ENCODE measurements around the gene AP2B1. TPM values are rescaled to one million over a fixed set of nuclear protein-coding genes. Genes with fewer than 3 reads are reported as not detected.

Gene AP2B1
- total RNA-seq, 1 donor from 2014 or later = 330 TPM

DNA sequence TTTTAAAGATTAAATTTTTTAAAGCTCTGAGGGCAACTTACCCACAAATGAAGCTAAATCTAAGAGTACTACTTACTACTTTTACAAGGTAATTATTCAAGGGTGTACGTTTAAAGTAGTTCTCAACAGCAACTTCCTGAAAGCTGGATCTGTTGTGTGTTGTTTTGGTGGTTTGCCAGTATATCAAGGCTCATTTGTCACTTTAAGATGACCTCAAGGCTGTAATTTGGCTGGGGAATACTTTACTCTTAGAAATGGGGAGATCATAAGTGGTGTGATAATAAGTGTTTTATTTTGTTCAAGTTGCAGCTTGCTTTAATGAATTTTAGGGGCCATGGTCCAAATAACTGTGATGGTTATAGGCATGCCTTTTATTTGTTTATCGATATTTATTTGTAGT, 30.4 kb downstream of the AP2B1 start:
- Mint-ChIP-seq H3K36me3 (ENCODE audit: low read depth, unreplicated experiment) (no peaks in the 10 kb centered on the region), H3K9me3 (ENCODE audit: unreplicated experiment) (no peaks in the 10 kb centered on the region), H3K4me1 (ENCODE audit: unreplicated experiment) (no peaks in the 10 kb centered on the region), H3K27ac (ENCODE audit: unreplicated experiment) (no peak overlapping the region), H3K27me3 (ENCODE audit: unreplicated experiment) (no peaks in the 10 kb centered on the region), H3K4me3 (ENCODE audit: unreplicated experiment) (no peak overlapping the region)
- TF ChIP-seq, protein P1, sequence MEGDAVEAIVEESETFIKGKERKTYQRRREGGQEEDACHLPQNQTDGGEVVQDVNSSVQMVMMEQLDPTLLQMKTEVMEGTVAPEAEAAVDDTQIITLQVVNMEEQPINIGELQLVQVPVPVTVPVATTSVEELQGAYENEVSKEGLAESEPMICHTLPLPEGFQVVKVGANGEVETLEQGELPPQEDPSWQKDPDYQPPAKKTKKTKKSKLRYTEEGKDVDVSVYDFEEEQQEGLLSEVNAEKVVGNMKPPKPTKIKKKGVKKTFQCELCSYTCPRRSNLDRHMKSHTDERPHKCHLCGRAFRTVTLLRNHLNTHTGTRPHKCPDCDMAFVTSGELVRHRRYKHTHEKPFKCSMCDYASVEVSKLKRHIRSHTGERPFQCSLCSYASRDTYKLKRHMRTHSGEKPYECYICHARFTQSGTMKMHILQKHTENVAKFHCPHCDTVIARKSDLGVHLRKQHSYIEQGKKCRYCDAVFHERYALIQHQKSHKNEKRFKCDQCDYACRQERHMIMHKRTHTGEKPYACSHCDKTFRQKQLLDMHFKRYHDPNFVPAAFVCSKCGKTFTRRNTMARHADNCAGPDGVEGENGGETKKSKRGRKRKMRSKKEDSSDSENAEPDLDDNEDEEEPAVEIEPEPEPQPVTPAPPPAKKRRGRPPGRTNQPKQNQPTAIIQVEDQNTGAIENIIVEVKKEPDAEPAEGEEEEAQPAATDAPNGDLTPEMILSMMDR (IDR thresholded peaks at IDR 0.05; ENCODE audit: unreplicated experiment) = no peak
- no peak for DNase-seq (ENCODE audit: low spot score)

DNA sequence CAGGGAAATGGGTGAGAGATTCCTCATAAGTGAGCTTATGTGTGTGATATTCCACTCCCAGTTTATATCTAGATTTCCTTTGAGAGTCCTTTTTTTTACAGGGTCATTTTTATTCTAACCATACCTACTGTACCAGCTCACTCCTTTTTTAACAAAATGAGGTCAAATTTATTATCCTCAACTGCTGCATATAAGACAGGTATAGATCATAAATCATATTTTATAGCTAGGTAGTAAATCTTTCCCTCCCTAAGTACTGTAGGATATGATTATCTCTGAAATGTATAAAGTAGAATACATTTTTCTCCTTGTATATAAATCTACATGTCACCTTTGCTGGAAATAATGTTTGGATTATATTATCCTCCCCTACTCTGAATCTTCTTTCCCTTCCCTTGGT, 31.5 kb downstream of the AP2B1 start:
- H3K27ac Mint-ChIP-seq (ENCODE audit: unreplicated experiment) = no peak overlapping the region
- TF ChIP-seq, protein P1 (IDR thresholded peaks at IDR 0.05; ENCODE audit: unreplicated experiment) = no peak
- no peaks in the 10 kb centered on the region for H3K27me3 Mint-ChIP-seq (ENCODE audit: unreplicated experiment)
- DNase-seq (ENCODE audit: low spot score) = no peak
- no peaks in the 10 kb centered on the region for H3K9me3 Mint-ChIP-seq (ENCODE audit: unreplicated experiment)
- H3K36me3 Mint-ChIP-seq (ENCODE audit: low read depth, unreplicated experiment) = no peaks in the 10 kb centered on the region
- H3K4me1 Mint-ChIP-seq (ENCODE audit: unreplicated experiment) = no peaks in the 10 kb centered on the region
- no peak overlapping the region for H3K4me3 Mint-ChIP-seq (ENCODE audit: unreplicated experiment)

DNA sequence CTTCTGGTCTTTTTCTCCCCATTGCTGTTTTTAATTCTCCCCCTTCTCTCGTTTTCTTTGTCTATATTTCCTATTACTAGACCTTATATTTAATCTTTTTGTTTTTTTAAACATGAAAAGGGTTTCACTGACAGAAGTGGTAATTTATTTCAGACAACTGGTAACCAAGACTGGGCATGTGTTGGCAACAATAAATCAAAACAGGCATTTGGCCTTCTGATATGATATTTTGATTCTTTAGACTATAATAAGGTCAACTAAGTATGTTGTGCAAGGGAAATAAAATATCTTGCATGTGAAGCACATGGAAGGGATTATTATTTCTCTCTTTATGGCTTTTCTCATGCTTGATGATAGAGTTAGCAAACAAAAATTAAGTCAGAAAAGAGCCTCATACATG, 34.6 kb downstream of the AP2B1 start:
- Mint-ChIP-seq H3K36me3 (ENCODE audit: low read depth, unreplicated experiment) (peaks cover 10% of the 10 kb centered on the region), H3K4me1 (ENCODE audit: unreplicated experiment) (no peaks in the 10 kb centered on the region), H3K9me3 (ENCODE audit: unreplicated experiment) (no peaks in the 10 kb centered on the region), H3K4me3 (ENCODE audit: unreplicated experiment) (no peak overlapping the region), H3K27me3 (ENCODE audit: unreplicated experiment) (no peaks in the 10 kb centered on the region), H3K27ac (ENCODE audit: unreplicated experiment) (no peak overlapping the region)
- DNase-seq (ENCODE audit: low spot score) = no peak
- TF ChIP-seq, protein P1 (IDR thresholded peaks at IDR 0.05; ENCODE audit: unreplicated experiment) = no peak

DNA sequence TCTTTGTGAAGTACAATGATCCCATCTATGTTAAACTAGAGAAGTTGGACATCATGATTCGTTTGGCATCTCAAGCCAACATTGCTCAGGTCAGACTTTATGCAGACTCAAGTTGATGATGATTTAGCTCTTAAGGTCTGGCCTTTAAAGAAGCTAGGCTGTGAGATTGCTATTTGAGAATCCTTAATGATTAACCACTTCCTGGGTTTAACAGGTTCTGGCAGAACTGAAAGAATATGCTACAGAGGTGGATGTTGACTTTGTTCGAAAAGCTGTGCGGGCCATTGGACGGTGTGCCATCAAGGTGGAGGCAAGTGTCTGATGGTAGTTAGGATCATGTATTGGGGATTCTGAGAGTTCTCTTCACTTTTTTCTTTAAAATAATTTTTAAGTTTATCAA, 40.3 kb downstream of the AP2B1 start:
- no peak for DNase-seq (ENCODE audit: low spot score)
- peaks cover 21% of the 10 kb centered on the region for H3K36me3 Mint-ChIP-seq (ENCODE audit: low read depth, unreplicated experiment)
- H3K27me3 Mint-ChIP-seq (ENCODE audit: unreplicated experiment) = no peaks in the 10 kb centered on the region
- TF ChIP-seq, protein P1 (IDR thresholded peaks at IDR 0.05; ENCODE audit: unreplicated experiment) = no peak
- peaks cover 6% of the 10 kb centered on the region for H3K4me1 Mint-ChIP-seq (ENCODE audit: unreplicated experiment)
- no peak overlapping the region for H3K27ac Mint-ChIP-seq (ENCODE audit: unreplicated experiment)
- no peaks in the 10 kb centered on the region for H3K9me3 Mint-ChIP-seq (ENCODE audit: unreplicated experiment)
- no peak overlapping the region for H3K4me3 Mint-ChIP-seq (ENCODE audit: unreplicated experiment)

DNA sequence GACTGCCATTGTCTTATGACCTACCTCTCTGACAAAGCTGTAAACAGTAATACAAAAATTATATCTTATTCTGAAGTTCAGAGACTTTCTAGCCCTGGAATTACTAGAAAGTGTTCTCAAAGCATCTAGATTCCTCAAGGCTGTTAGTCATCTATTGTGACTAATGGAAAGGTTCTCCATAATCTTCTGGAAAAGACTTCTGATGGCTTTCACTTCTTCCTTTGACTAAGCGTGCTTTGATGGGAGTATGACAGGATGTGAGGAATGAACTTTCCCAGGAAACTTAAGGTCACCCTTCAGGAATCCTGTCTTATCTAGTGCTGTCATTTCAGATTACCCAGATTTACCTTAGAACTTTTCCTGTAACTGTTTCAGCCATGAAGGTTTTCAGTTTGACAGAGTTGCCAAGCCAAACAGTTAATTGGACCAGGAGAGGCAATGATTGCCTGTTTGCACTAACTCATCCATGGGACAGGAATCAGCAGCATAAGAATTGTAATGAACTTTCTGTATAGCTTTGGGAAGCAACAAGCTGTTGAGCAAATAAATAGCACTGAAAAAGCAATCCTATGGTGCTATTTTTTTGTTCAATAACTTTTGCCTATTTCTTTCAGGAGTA, 43.5 kb downstream of the AP2B1 start:
- DNase-seq (ENCODE audit: low spot score) = no peak
- peaks cover 6% of the 10 kb centered on the region for H3K4me1 Mint-ChIP-seq (ENCODE audit: unreplicated experiment)
- H3K27ac Mint-ChIP-seq (ENCODE audit: unreplicated experiment) = no peak overlapping the region
- H3K27me3 Mint-ChIP-seq (ENCODE audit: unreplicated experiment) = no peaks in the 10 kb centered on the region
- H3K9me3 Mint-ChIP-seq (ENCODE audit: unreplicated experiment) = no peaks in the 10 kb centered on the region
- peaks cover 17% of the 10 kb centered on the region for H3K36me3 Mint-ChIP-seq (ENCODE audit: low read depth, unreplicated experiment)
- no peak overlapping the region for H3K4me3 Mint-ChIP-seq (ENCODE audit: unreplicated experiment)
- TF ChIP-seq, protein P1 (IDR thresholded peaks at IDR 0.05; ENCODE audit: unreplicated experiment) = no peak
